HUES64 (cell line): Measurements from ENCODE around the gene CCDC186.
"Not testable (repeated sequence)": the region's sequence is repeated elsewhere in the genome, so short reads cannot be mapped to it uniquely, and the experiment has no call there.

ENCODE experiments used
- H3K27ac ChIP-seq: 2 replicates; pipeline ENCODE4 v1.7.0; 2013; ENCODE audit warnings: low read depth, low read length, inconsistent platforms
- H3K27me3 ChIP-seq: 2 replicates; pipeline ENCODE4 v1.6.1; 2013; ENCODE audit warnings: mild to moderate bottlenecking, low read length; ENCODE audit not compliant: insufficient read depth
- H3K36me3 ChIP-seq: 2 replicates; pipeline ENCODE4 v1.6.1; 2013; ENCODE audit warnings: mild to moderate bottlenecking, low read length; ENCODE audit not compliant: insufficient read depth
- H3K4me1 ChIP-seq: 2 replicates; pipeline ENCODE4 v1.6.1; 2013; ENCODE audit warnings: mild to moderate bottlenecking, low read length, moderate library complexity; ENCODE audit not compliant: insufficient read depth
- H3K4me3 ChIP-seq: 2 replicates; pipeline ENCODE4 v1.5.1; 2013; ENCODE audit warnings: mild to moderate bottlenecking, low read length, moderate library complexity
- H3K9ac ChIP-seq: 2 replicates; pipeline ENCODE4 v1.6.1; 2013; ENCODE audit warnings: mild to moderate bottlenecking, low read depth, low read length
- H3K9me3 ChIP-seq: 2 replicates; pipeline ENCODE4 v1.6.1; 2013; ENCODE audit warnings: low read depth, low read length; ENCODE audit not compliant: insufficient read depth
- WGBS: fragments of 150-250, 120-280 bp; methylation state at CpG from one replicate; pipeline ENCODE4 v1.1.7; 2013; ENCODE audit warnings: missing lambda C conversion rate; 5-methylcytosine and 5-hydroxymethylcytosine counted together

CCDC186 gene

DNA sequence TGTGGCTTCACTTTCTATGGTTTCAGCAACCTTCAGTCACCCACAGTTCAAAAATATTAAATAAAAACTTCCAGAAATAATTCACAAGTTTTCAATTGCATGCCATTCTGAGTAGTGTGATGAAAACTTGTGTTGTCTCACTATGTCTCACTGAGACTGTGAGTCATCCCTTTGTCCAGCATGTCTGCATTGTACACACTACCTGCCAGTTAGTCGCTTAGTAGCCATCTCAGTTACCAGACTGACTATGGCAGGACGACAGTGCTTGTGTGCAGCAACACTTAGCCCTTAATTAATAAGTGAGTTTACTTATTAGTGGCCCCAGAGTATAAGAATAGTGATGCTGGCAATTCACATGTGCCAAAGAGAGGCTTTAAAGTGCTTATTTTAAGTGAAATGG, 22.5 kb downstream of the CCDC186 start:
- Histone ChIP-seq H3K36me3 (peaks cover 51% of the 10 kb centered on the region), H3K4me1 (no peaks in the 10 kb centered on the region), H3K9ac (no peak overlapping the region), H3K27me3 (no peaks in the 10 kb centered on the region), H3K4me3 (no peak overlapping the region), H3K27ac (no peak overlapping the region), H3K9me3 (no peaks in the 10 kb centered on the region)
- WGBS = 96% methylated on average over 2 of the region's 2 CpGs

- not testable (repeated sequence) for H3K9ac ChIP-seq, H3K9me3 ChIP-seq, H3K27ac ChIP-seq, H3K4me3 ChIP-seq, H3K4me1 ChIP-seq, H3K27me3 ChIP-seq
- 96% methylated on average over 2 of the region's 3 CpGs for WGBS
- H3K36me3 ChIP-seq = peaks cover 43% of the 10 kb centered on the region
These were observed 24.5 kb downstream of the CCDC186 start for GRCh38 chr10:114149476-114149875.

DNA sequence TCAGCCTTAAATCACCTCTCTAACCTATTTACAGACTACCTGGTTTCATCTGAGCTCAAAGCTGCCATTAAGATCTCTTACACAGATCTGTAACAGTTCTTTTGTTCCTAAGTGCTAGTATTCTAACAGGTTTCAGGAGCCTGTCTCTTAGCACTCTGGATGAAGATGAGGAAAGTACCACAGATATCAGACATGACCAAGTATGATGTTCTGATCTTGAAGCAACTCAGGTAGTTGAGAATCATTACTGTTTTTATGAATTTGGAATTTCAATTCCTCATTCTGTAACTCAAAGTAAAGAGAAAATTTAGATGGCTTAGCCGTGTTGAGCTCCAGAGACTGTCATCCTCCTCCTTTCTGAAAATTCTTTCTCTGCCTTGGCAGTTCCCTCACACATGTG, 30.8 kb downstream of the CCDC186 start:
- Histone ChIP-seq H3K27ac (no peak overlapping the region), H3K36me3 (peaks cover 43% of the 10 kb centered on the region), H3K9me3 (no peaks in the 10 kb centered on the region), H3K4me3 (no peak overlapping the region), H3K4me1 (no peaks in the 10 kb centered on the region), H3K9ac (no peak overlapping the region), H3K27me3 (no peaks in the 10 kb centered on the region)
- WGBS = 88% methylated on average over 1 of the region's 1 CpG

DNA sequence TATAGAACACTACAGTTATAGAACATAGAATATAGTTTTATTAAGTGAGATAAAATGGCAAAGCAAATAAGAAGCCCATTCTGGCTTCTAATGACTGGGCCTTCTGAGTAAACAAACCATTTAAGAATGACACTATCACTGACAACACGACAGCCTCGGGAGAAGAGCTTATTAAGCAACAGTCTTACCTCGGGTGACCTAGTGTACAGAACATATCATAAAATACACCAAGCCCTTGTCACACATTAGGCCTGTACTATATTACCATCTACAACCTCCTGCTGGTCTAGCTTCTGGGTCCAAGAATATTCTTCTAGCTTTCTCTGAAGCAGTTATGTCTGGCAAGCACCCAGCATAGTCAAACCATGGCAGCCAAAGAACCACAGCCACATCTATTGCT, 32.0 kb downstream of the CCDC186 start:
- WGBS = 94% methylated on average over 3 of the region's 3 CpGs
- Histone ChIP-seq H3K27ac (no peak overlapping the region), H3K36me3 (peaks cover 35% of the 10 kb centered on the region), H3K4me3 (no peak overlapping the region), H3K9me3 (no peaks in the 10 kb centered on the region), H3K27me3 (no peaks in the 10 kb centered on the region), H3K9ac (no peak overlapping the region), H3K4me1 (no peaks in the 10 kb centered on the region)

DNA sequence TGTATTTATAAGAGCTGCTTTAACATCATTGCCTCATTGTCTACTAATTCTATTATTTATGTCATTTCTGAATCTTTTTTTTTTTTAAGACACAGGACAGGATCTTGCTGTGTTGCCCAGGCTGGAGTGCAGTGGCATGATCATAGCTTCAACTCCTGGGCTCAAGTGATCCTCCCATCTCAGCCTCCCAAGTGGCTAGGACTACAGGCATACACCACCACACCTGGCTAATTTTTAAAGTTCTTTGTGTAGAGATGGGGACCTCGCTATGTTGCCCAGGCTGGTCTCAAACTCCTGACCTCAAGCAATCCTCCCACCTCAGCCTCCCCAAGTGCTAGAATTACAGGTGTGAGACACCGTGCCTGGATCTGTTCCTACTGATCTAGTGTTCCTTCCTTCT, 33.2 kb downstream of the CCDC186 start:
- not testable (repeated sequence) for H3K27ac ChIP-seq, H3K4me1 ChIP-seq, H3K9ac ChIP-seq, H3K9me3 ChIP-seq, H3K4me3 ChIP-seq, H3K27me3 ChIP-seq
- peaks cover 45% of the 10 kb centered on the region for H3K36me3 ChIP-seq
- 100% methylated on average over 2 of the region's 2 CpGs for WGBS

DNA sequence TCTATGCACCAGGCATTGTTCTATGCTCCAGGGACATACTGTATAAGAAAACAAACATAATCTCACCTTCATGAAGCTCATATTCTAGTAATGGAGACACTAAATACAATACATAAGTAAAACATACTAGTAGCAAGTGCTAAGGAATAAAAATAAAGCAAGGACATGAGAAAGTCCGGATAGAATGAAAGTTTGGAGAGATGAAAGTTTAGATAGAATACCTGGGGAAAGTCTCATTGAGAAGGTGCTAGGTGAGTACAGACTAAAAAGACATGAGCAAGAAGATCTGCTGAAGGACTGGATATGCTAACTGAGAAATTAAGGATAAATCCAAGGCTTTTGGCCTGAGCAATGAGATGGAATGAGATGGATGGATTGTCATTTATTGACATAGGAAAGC, 34.0 kb downstream of the CCDC186 start:
- no peak overlapping the region for H3K4me3 ChIP-seq
- no peak overlapping the region for H3K27ac ChIP-seq
- peaks cover 53% of the 10 kb centered on the region for H3K36me3 ChIP-seq
- no peaks in the 10 kb centered on the region for H3K27me3 ChIP-seq
- no peaks in the 10 kb centered on the region for H3K9me3 ChIP-seq
- no peak overlapping the region for H3K9ac ChIP-seq
- 91% methylated on average over 1 of the region's 1 CpG for WGBS
- no peaks in the 10 kb centered on the region for H3K4me1 ChIP-seq

DNA sequence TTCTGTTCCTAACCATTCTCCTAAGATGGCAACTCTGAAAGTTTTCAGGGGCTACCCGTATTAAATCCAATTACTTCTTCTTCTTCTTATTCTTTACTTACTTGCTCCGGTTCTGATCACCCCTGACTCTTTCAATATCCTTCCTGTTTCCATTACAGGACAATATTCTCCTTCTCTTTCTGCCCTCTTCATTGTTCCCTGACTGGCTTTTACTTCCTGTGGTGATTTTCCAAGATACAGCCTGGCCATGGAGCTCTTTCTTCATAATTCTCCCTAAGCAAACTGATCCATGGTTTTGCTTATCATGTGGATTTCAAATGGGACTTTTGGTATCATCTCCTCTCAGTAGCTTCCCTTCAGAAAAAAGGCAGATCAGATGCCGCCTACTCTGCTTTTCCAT, 35.4 kb downstream of the CCDC186 start:
- no peak overlapping the region for H3K9ac ChIP-seq
- H3K27me3 ChIP-seq = no peaks in the 10 kb centered on the region
- H3K4me3 ChIP-seq = no peak overlapping the region
- H3K9me3 ChIP-seq = no peaks in the 10 kb centered on the region
- H3K36me3 ChIP-seq = peaks cover 57% of the 10 kb centered on the region
- H3K27ac ChIP-seq = no peak overlapping the region
- WGBS = 90% methylated on average over 3 of the region's 3 CpGs
- H3K4me1 ChIP-seq = no peaks in the 10 kb centered on the region

DNA sequence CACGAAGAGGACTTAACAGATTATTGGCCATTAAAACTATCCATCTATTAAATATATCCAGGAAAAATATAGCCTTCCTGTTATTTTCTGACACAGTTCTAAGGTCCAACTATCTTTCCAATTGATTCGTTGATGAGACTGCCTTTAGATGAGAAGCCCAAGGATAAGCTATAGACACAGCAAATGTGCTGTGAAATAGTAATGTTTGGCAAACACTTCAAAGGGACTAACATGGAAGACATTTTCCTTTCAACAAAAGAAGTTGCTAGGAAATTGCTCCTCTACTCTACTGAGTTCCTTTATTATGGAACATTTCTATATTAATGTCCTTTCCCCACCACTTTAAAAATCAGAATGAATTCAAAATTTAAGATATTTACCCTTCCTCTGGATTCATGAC, 38.5 kb downstream of the CCDC186 start:
- Histone ChIP-seq H3K4me1 (no peaks in the 10 kb centered on the region), H3K36me3 (peaks cover 67% of the 10 kb centered on the region), H3K9me3 (no peaks in the 10 kb centered on the region), H3K4me3 (no peak overlapping the region), H3K27ac (no peak overlapping the region), H3K9ac (no peak overlapping the region), H3K27me3 (no peaks in the 10 kb centered on the region)
- 95% methylated on average over 2 of the region's 2 CpGs for WGBS

- H3K36me3 ChIP-seq = peaks cover 100% of the 10 kb centered on the region
- H3K9ac ChIP-seq = no peak overlapping the region
- H3K4me1 ChIP-seq = no peaks in the 10 kb centered on the region
- H3K9me3 ChIP-seq = no peaks in the 10 kb centered on the region
- no peaks in the 10 kb centered on the region for H3K27me3 ChIP-seq
- no peak overlapping the region for H3K27ac ChIP-seq
- 96% methylated on average over 3 of the region's 3 CpGs for WGBS
- H3K4me3 ChIP-seq = no peak overlapping the region
These were observed 42.9 kb downstream of the CCDC186 start for GRCh38 chr10:114131094-114131493.

DNA sequence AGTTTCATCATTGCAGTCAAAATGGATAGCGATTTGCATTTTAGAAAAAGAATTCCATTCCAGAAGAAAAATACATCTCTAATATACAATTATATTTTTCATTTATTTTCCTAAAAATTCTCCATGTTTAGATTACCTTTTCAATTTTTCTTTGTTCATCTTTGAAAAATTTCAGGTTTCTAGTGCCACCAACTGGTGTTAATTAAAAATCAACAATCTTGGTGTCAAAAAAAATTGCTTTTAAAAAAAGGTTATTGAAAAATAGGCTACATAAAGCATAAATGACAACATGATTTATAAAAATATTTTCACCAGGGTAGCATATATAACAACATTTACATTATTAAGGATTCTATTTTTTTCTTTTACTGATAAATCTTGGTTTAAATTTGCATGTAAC, 53.0 kb downstream of the CCDC186 start:
- Histone ChIP-seq H3K27me3 (no peaks in the 10 kb centered on the region), H3K9me3 (no peaks in the 10 kb centered on the region), H3K4me3 (no peak overlapping the region), H3K9ac (no peak overlapping the region), H3K36me3 (peaks cover 34% of the 10 kb centered on the region), H3K4me1 (no peaks in the 10 kb centered on the region), H3K27ac (no peak overlapping the region)
- WGBS = 91% methylated on average over 1 of the region's 1 CpG

DNA sequence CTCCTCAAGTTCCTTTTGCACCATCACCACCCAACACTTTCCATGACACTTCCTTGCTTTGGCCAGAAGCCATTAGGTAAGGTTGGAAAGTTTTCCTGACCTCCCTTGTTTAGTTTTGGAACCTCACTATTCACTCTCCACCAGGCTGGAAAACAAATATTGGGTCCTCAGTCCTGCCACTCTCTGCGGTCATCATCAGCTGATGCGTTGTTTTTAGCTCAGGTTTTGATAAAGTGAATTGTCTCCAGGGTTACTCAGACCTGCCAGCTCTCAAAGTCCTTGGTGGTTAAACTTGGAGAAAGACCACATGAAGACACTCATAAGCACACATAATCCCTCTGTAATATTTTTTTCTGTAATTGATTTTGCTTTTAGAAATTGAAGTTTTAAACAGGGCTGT, 55.5 kb downstream of the CCDC186 start:
- H3K9me3 ChIP-seq = no peaks in the 10 kb centered on the region
- no peaks in the 10 kb centered on the region for H3K4me1 ChIP-seq
- no peak overlapping the region for H3K4me3 ChIP-seq
- H3K27ac ChIP-seq = no peak overlapping the region
- WGBS = 92% methylated on average over 2 of the region's 2 CpGs
- H3K9ac ChIP-seq = no peak overlapping the region
- H3K36me3 ChIP-seq = peaks cover 9% of the 10 kb centered on the region
- H3K27me3 ChIP-seq = no peaks in the 10 kb centered on the region

DNA sequence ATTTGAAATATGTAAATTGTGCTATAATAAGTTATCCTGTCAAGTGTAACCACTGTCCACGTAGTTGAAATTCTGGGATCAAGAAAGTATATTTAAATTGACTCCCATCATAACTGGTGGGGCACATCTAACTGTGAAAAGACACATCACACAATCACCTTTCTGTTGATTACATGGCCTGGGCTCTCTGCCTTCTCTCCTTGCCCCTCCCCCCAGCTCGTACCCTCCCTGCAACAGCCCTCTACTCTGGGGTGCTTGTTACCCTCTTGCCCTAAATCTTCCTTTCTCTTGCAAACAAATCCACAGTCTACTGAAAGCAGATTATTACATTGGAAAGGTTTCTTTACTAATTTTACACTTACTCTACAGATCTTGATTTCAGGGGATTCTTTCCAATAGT, 56.3 kb downstream of the CCDC186 start:
- peaks cover 3% of the 10 kb centered on the region; the same call in 1 of the 2 replicates for H3K36me3 ChIP-seq
- no peak overlapping the region for H3K4me3 ChIP-seq
- H3K27ac ChIP-seq = no peak overlapping the region
- H3K4me1 ChIP-seq = no peaks in the 10 kb centered on the region
- H3K9me3 ChIP-seq = no peaks in the 10 kb centered on the region
- WGBS = 95% methylated on average over 2 of the region's 2 CpGs
- H3K9ac ChIP-seq = no peak overlapping the region
- H3K27me3 ChIP-seq = no peaks in the 10 kb centered on the region
